ENCODE measurements around the gene SEPTIN1. TPM values are rescaled to one million over a fixed set of nuclear protein-coding genes. Genes with fewer than 3 reads are reported as not detected.

Gene SEPTIN1
- total and polyA plus RNA-seq, 2 experiments from 2014 or later, result 1.5 TPM; not detected in 1

DNA sequence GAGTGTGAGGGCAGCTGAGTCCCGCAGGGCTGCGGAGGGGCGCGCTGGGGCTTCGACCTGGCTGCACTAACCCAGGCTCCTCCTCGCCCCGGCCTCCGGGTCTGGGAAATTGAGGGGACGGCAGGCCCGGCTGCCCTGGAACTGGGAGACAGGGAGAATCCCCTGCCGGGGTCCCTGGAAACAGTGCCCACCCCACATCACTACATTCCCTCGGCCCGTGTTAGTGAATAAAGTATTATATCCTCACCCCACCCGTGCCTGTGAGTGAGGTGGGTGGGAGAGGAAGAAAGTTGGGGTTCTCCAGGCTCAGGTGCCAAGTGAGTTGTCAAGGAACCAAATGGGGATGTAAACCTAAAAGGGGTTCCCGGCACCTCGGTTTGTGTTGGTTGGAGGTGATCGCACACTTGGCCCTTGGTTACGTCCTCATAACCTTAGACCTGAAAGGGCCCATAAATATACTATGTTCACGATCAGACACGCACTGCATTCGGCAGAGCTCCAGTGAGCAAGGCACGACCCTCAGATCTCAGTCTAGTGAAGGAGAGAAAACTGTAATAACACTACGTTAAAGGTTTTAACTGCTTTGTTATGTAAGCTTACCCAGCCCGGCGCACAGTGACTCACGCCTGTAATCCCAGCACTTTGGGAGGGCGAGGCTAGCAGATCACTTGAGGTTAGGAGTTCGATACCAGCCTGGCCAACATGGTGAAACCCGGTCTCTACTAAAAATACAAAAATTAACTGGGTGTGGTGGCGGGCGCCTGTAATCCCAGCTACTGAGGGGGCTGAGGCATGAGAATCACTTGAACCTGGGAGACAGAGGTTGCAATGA is 36.2 kb upstream of the SEPTIN1 start:
- peak overlapping the region; percentile 75 for H3K27ac ChIP-seq
- no peak for DNase-seq (ENCODE audit: low spot score)
- TF ChIP-seq EZH2 (IDR thresholded peaks at IDR 0.05; ENCODE audit: borderline replicate concordance), result no peak
- TF ChIP-seq EZH2phosphoT487 (IDR thresholded peaks at IDR 0.05; ENCODE audit: low read depth, severe bottlenecking, unreplicated experiment), result no peak
- TF ChIP-seq CTCF (IDR thresholded peaks at IDR 0.05; ENCODE audit: poor library complexity), result no peak
- H2AFZ ChIP-seq, result peak overlapping the region; percentile 16
- peaks cover 8% of the 10 kb centered on the region for H3K4me1 ChIP-seq (ENCODE audit: insufficient read depth)
- H3K27me3 ChIP-seq, result no peaks in the 10 kb centered on the region
- H3K4me3 ChIP-seq, result no peak overlapping the region
- no peaks in the 10 kb centered on the region for H3K36me3 ChIP-seq (replicated peaks; ENCODE audit: insufficient read depth, low read depth)
- H3K4me2 ChIP-seq, result peak overlapping the region; percentile 68
- no peaks in the 10 kb centered on the region for H4K20me1 ChIP-seq (ENCODE audit: insufficient read depth, poor library complexity, severe bottlenecking)
- 64% methylated on average over 31 of the region's 31 CpGs for WGBS (ENCODE audit: low lambda C conversion rate, missing lambda C conversion rate)
- no peaks in the 10 kb centered on the region for H3K9me3 ChIP-seq (ENCODE audit: low read depth)
- H3K79me2 ChIP-seq, result peaks cover 7% of the 10 kb centered on the region
- H3K9me2 ChIP-seq (replicated peaks; ENCODE audit: insufficient read depth), result no peaks in the 10 kb centered on the region

DNA sequence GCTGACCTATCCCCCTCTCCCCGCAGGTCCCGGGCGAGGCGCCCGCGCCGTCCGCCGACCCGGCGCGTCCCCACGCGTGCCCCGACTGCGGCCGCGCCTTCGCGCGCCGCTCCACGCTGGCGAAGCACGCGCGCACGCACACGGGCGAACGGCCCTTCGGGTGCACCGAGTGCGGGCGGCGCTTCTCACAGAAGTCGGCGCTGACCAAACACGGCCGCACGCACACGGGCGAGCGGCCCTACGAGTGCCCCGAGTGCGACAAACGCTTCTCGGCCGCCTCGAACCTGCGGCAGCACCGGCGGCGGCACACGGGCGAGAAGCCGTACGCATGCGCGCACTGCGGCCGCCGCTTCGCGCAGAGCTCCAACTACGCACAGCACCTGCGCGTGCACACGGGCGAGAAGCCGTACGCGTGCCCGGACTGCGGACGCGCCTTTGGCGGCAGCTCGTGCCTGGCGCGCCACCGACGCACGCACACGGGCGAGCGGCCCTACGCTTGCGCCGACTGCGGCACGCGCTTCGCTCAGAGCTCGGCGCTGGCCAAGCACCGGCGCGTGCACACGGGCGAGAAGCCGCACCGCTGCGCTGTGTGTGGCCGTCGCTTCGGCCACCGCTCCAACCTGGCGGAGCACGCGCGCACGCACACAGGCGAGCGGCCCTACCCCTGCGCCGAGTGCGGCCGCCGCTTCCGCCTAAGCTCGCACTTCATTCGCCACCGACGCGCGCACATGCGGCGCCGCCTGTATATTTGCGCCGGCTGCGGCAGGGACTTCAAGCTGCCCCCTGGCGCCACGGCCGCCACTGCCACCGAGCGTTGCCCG is 35.4 kb upstream of the SEPTIN1 start:
- H3K4me3 ChIP-seq, result no peak overlapping the region
- peaks cover 7% of the 10 kb centered on the region for H3K79me2 ChIP-seq
- H3K27ac ChIP-seq, result peak overlapping the region; percentile 75
- TF ChIP-seq CTCF (IDR thresholded peaks at IDR 0.05; ENCODE audit: poor library complexity) (peak; percentile 19), EZH2phosphoT487 (IDR thresholded peaks at IDR 0.05; ENCODE audit: low read depth, severe bottlenecking, unreplicated experiment) (no peak)
- H3K9me2 ChIP-seq (replicated peaks; ENCODE audit: insufficient read depth), result no peaks in the 10 kb centered on the region
- WGBS (ENCODE audit: low lambda C conversion rate, missing lambda C conversion rate), result 4% methylated on average over 128 of the region's 140 CpGs
- H3K9me3 ChIP-seq (ENCODE audit: low read depth), result no peaks in the 10 kb centered on the region
- peak overlapping the region; percentile 68 for H3K4me2 ChIP-seq
- H3K4me1 ChIP-seq (ENCODE audit: insufficient read depth), result peaks cover 8% of the 10 kb centered on the region
- H4K20me1 ChIP-seq (ENCODE audit: insufficient read depth, poor library complexity, severe bottlenecking), result no peaks in the 10 kb centered on the region
- H2AFZ ChIP-seq, result peak overlapping the region; percentile 16
- DNase-seq (ENCODE audit: low spot score), result peak; percentile 94
- H3K36me3 ChIP-seq (replicated peaks; ENCODE audit: insufficient read depth, low read depth), result no peaks in the 10 kb centered on the region
- H3K27me3 ChIP-seq, result no peaks in the 10 kb centered on the region

GRCh38 chr16:30416624-30417528 is 34.5 kb upstream of the SEPTIN1 start:
- 74% methylated on average over 16 of the region's 18 CpGs for WGBS (ENCODE audit: low lambda C conversion rate, missing lambda C conversion rate)
- H3K79me2 ChIP-seq, result peaks cover 7% of the 10 kb centered on the region
- DNase-seq (ENCODE audit: low spot score), result no peak
- peak overlapping the region; percentile 68 for H3K4me2 ChIP-seq
- H3K4me1 ChIP-seq (ENCODE audit: insufficient read depth), result peaks cover 8% of the 10 kb centered on the region
- no peak overlapping the region for H3K4me3 ChIP-seq
- no peak for TF ChIP-seq EZH2 (IDR thresholded peaks at IDR 0.05; ENCODE audit: borderline replicate concordance)
- no peak for TF ChIP-seq EZH2phosphoT487 (IDR thresholded peaks at IDR 0.05; ENCODE audit: low read depth, severe bottlenecking, unreplicated experiment)
- no peak for TF ChIP-seq CTCF (IDR thresholded peaks at IDR 0.05; ENCODE audit: poor library complexity)
- H3K27me3 ChIP-seq, result no peaks in the 10 kb centered on the region
- no peaks in the 10 kb centered on the region for H4K20me1 ChIP-seq (ENCODE audit: insufficient read depth, poor library complexity, severe bottlenecking)
- no peak overlapping the region for H3K27ac ChIP-seq
- H3K9me2 ChIP-seq (replicated peaks; ENCODE audit: insufficient read depth), result no peaks in the 10 kb centered on the region
- H2AFZ ChIP-seq, result no peak overlapping the region
- H3K9me3 ChIP-seq (ENCODE audit: low read depth), result no peaks in the 10 kb centered on the region
- H3K36me3 ChIP-seq (replicated peaks; ENCODE audit: insufficient read depth, low read depth), result no peaks in the 10 kb centered on the region
